IMR-90 (cell line): Measurements from ENCODE around the gene PVALEF. TPM values are rescaled to one million over a fixed set of nuclear protein-coding genes. Genes with fewer than 3 reads are reported as not detected.

ENCODE experiments used
- ATAC-seq: fragments of 200-7000 bp; cut with Tn5 transposase; 2 replicates; pipeline ENCODE4 v1.9.1; 2020; ENCODE audit warnings: low read depth, mild to moderate bottlenecking, moderate library complexity
- BruUV-seq: library from RNA; stranded (reverse); fragments of 400-500 nt; replicated peaks from 2 replicates; lab custom pipeline; 2021; lab: Mats Ljungman, UMichigan
- CTCF ChIA-PET: fragments of 300-600 bp; formaldehyde crosslinking; extraction: SDS; loops from one replicate; lab custom pipeline; 2021; ENCODE audit warnings: antibody characterized with exemption; lab: Yijun Ruan, JAX
- POLR2A ChIA-PET: fragments of 300-600 bp; sonication (Branson Sonifier 250); formaldehyde crosslinking; loops from one replicate; lab custom pipeline; 2022; ENCODE audit warnings: antibody characterized with exemption; ENCODE audit not compliant: unreplicated experiment; lab: Charles Lee
- DNase-seq: peaks from one replicate; pipeline ENCODE4 v3.0.0; 2013
- H2AFZ ChIP-seq: replicated peaks from 2 replicates; pipeline ENCODE3; 2013; ENCODE audit warnings: low read length, mild to moderate bottlenecking; ENCODE audit not compliant: poor library complexity
- H2AK5ac ChIP-seq: 2 replicates; pipeline ENCODE4 v1.6.1; 2013; ENCODE audit warnings: low read depth, low read length, inconsistent platforms
- H2AK9ac ChIP-seq: replicated peaks from 2 replicates; pipeline ENCODE3; 2013; ENCODE audit warnings: mild to moderate bottlenecking, low read depth, low read length, moderate library complexity; ENCODE audit not compliant: poor library complexity
- H2BK120ac ChIP-seq: 2 replicates; pipeline ENCODE4 v1.6.1; 2013; ENCODE audit warnings: low read depth, low read length, inconsistent platforms
- H2BK15ac ChIP-seq: 3 replicates; pipeline ENCODE4 v1.6.1; 2013; ENCODE audit warnings: low read depth, low read length, inconsistent platforms
- H2BK20ac ChIP-seq: 2 replicates; pipeline ENCODE4 v1.6.1; 2013; ENCODE audit warnings: low read depth, mild to moderate bottlenecking, inconsistent platforms, low read length, moderate library complexity
- H2BK5ac ChIP-seq: 2 replicates; pipeline ENCODE4 v1.6.1; 2013; ENCODE audit warnings: mild to moderate bottlenecking, low read depth, low read length, inconsistent platforms; ENCODE audit not compliant: poor library complexity, severe bottlenecking
- H3K14ac ChIP-seq: replicated peaks from 2 replicates; pipeline ENCODE4 v1.6.1; 2013; ENCODE audit warnings: low read depth, low read length, inconsistent platforms
- H3K18ac ChIP-seq: 2 replicates; pipeline ENCODE4 v1.6.1; 2013; ENCODE audit warnings: low read depth, low read length, control low read depth
- H3K23ac ChIP-seq: 2 replicates; pipeline ENCODE4 v1.6.1; 2013; ENCODE audit warnings: low read depth, low read length, inconsistent platforms
- H3K27ac ChIP-seq: 2 replicates; pipeline ENCODE4 v1.5.1; 2013; ENCODE audit warnings: mild to moderate bottlenecking, control low read depth, low read length; ENCODE audit not compliant: insufficient read depth
- H3K27me3 ChIP-seq: 2 replicates; pipeline ENCODE4 v1.6.1; 2013; ENCODE audit warnings: low read length; ENCODE audit not compliant: control insufficient read depth, insufficient read depth
- H3K36me3 ChIP-seq: 2 replicates; pipeline ENCODE4 v1.6.1; 2013; ENCODE audit warnings: low read length, mixed read lengths; ENCODE audit not compliant: control insufficient read depth, insufficient read depth
- H3K4ac ChIP-seq: 2 replicates; pipeline ENCODE4 v1.6.1; 2013; ENCODE audit warnings: low read depth, low read length, inconsistent platforms
- H3K4me1 ChIP-seq: 2 replicates; pipeline ENCODE4 v1.6.1; 2013; ENCODE audit warnings: low read length, mixed read lengths; ENCODE audit not compliant: control insufficient read depth, insufficient read depth
- H3K4me2 ChIP-seq: 2 replicates; pipeline ENCODE4 v1.6.1; 2013; ENCODE audit warnings: low read depth, mild to moderate bottlenecking, control low read depth, low read length, moderate library complexity
- H3K4me3 ChIP-seq: 2 replicates; pipeline ENCODE4 v1.5.1; 2013; ENCODE audit warnings: low read depth, mild to moderate bottlenecking, control low read depth, low read length, moderate library complexity; ENCODE audit not compliant: insufficient read depth
- H3K56ac ChIP-seq: 2 replicates; pipeline ENCODE4 v1.6.1; 2013; ENCODE audit warnings: low read length, inconsistent platforms; ENCODE audit not compliant: insufficient read depth; ENCODE audit errors: extremely low read depth
- H3K79me1 ChIP-seq, 2 experiments: 2 replicates each; pipeline ENCODE4 v1.6.1; 2013; ENCODE audit warnings: low read length in 2 of 2, inconsistent platforms in 1 of 2, low read depth in 1 of 2
- H3K9ac ChIP-seq: 2 replicates; pipeline ENCODE4 v1.6.1; 2013; ENCODE audit warnings: low read depth, low read length, control low read depth
- H3K9me1 ChIP-seq: 2 replicates; pipeline ENCODE4 v1.6.1; 2013; ENCODE audit warnings: low read length, inconsistent platforms; ENCODE audit not compliant: insufficient read depth
- H3K9me3 ChIP-seq: 2 replicates; pipeline ENCODE4 v1.6.1; 2013; ENCODE audit warnings: low read length; ENCODE audit not compliant: control insufficient read depth, insufficient read depth
- H4K20me1 ChIP-seq: 2 replicates; pipeline ENCODE4 v1.6.1; 2013; ENCODE audit warnings: low read length, inconsistent platforms; ENCODE audit not compliant: insufficient read depth
- H4K5ac ChIP-seq: 2 replicates; pipeline ENCODE4 v1.6.1; 2013; ENCODE audit warnings: mild to moderate bottlenecking, low read depth, low read length, control low read depth
- H4K8ac ChIP-seq, 2 experiments: 2 replicates each; pipeline ENCODE4 v1.6.1; 2013; ENCODE audit warnings: low read depth in 2 of 2, low read length in 2 of 2, control low read depth in 1 of 2, inconsistent platforms in 1 of 2
- H4K91ac ChIP-seq: 2 replicates; pipeline ENCODE4 v1.6.1; 2013; ENCODE audit warnings: low read depth, low read length, inconsistent platforms; ENCODE audit not compliant: insufficient read depth
- BHLHE40 ChIP-seq: fragments of 150-350 bp; IDR thresholded peaks from 2 replicates; pipeline ENCODE4 v1.6.1; 2016; ENCODE audit warnings: mild to moderate bottlenecking, low read depth, low read length
- CHD1 ChIP-seq: IDR thresholded peaks from 2 replicates; pipeline ENCODE4 v1.6.1; 2012; ENCODE audit warnings: low read depth, low read length, improper control_type of control experiment
- FOS ChIP-seq: fragments of 150-350 bp; IDR thresholded peaks from 2 replicates; pipeline ENCODE4 v1.6.1; 2016; ENCODE audit warnings: low read depth, low read length
- MAFK ChIP-seq: IDR thresholded peaks from 2 replicates; pipeline ENCODE4 v1.6.1; 2012; ENCODE audit warnings: low read depth, low read length, improper control_type of control experiment
- MAZ ChIP-seq: IDR thresholded peaks from 2 replicates; pipeline ENCODE4 v1.6.1; 2012; ENCODE audit warnings: low read depth, mild to moderate bottlenecking, low read length, improper control_type of control experiment, moderate library complexity, borderline replicate concordance
- NFE2L2 ChIP-seq: fragments of 150-350 bp; IDR thresholded peaks from 2 replicates; pipeline ENCODE4 v1.6.1; 2016; ENCODE audit warnings: low read depth, mild to moderate bottlenecking, low read length
- POLR2A ChIP-seq: IDR thresholded peaks from 2 replicates; pipeline ENCODE4 v1.6.1; 2012; ENCODE audit warnings: mild to moderate bottlenecking, low read depth, low read length
- RAD21 ChIP-seq: IDR thresholded peaks from 2 replicates; pipeline ENCODE4 v1.6.1; 2012; ENCODE audit warnings: low read length, improper control_type of control experiment
- RFX5 ChIP-seq: IDR thresholded peaks from 2 replicates; pipeline ENCODE4 v1.8.0; 2012; ENCODE audit warnings: low read depth, mild to moderate bottlenecking, low read length, moderate library complexity
- SMC3 ChIP-seq: fragments of 150-350 bp; IDR thresholded peaks from 2 replicates; pipeline ENCODE4 v1.6.1; 2016; ENCODE audit warnings: low read depth, mild to moderate bottlenecking, antibody characterized with exemption, low read length, moderate library complexity
- WGBS, 2 experiments: methylation state at CpG; one replicate each; pipeline versions ENCODE4 v1.1.5 to v1.1.7; 2013; ENCODE audit warnings: missing lambda C conversion rate in 2 of 2; ENCODE audit not compliant: insufficient read length in 1 of 2; ENCODE audit errors: extremely low coverage in 2 of 2; 5-methylcytosine and 5-hydroxymethylcytosine counted together
- dilution Hi-C: fragments of 300-500 bp; cut with HindIII; formaldehyde crosslinking; loops from one replicate; pipeline ENCODE4 v1.14.3; 2018; ENCODE audit warnings: low sequenced_read_pairs; ENCODE audit not compliant: unreplicated experiment
- in situ Hi-C: fragments of 300-500 bp; cut with MboI; formaldehyde crosslinking; loops from 3 replicates; pipeline ENCODE4 v1.14.3; 2019; ENCODE audit warnings: low sequenced_read_pairs, inconsistent platforms, mixed read lengths
- intact Hi-C: fragments of 100-400 bp; cut with micrococcal nuclease; formaldehyde crosslinking; loops from 2 replicates; pipeline ENCODE4 v1.10.0; 2022
- polyA plus RNA-seq, 3 experiments: library from polyadenylated mRNA; depleted of rRNA; stranded (reverse); fragments of >200 nt; gene quantifications; 2 replicates each; pipeline ENCODE4 v1.2.3, GENCODE V29; 2012; ENCODE audit warnings: low replicate concordance in 1 of 3
- total RNA-seq: library from RNA; depleted of rRNA; stranded (reverse); fragments of >200 nt; gene quantifications from 2 replicates; pipeline ENCODE4 v1.2.3, GENCODE V29; 2012
- TF ChIP-seq, protein P1 (sequence below): fragments of 150-350 bp; IDR thresholded peaks from 2 replicates; pipeline ENCODE4 v1.6.1; 2017; ENCODE audit warnings: mild to moderate bottlenecking, antibody characterized with exemption, low read length, low read depth

The PVALEF gene
- total and polyA plus RNA-seq, 2 of the 4 experiments (the other 2 are of a cell fraction), result not detected

DNA sequence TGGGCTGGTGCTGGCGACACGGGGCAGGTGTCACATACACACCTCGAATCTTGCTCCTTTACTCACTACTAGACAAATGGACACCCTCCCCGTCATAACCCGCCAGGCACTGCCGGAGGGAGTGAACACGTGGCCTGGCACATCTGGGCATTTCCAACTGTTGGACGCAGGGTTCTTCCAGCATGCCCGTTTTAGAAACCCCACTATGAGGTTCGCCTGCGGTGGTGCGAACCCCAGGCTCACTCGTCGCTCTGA is 64.3 kb downstream of the PVALEF start:
- WGBS, 2 experiments, result 89% methylated on average over 13 of the region's 14 CpGs; no CpG with 5 or more reads in 1 of the 2 experiments
- dilution Hi-C loops, result no loop called here
- peaks cover 1 to 14% of the 10 kb centered on the region in 2 experiments; a peak in 3 of 4 replicates for H3K79me1 ChIP-seq
- BruUV-seq, result no TSS peak
- peak overlapping the region; percentile 24 for H2AK9ac ChIP-seq
- H4K20me1 ChIP-seq, result peaks cover 13% of the 10 kb centered on the region
- H3K4me3 ChIP-seq, result no peak overlapping the region
- intact Hi-C loops, result no loop called here
- no peak overlapping the region for H2BK5ac ChIP-seq
- no peak overlapping the region for H3K23ac ChIP-seq
- no peak overlapping the region for H3K9ac ChIP-seq
- no peak overlapping the region for H3K27ac ChIP-seq
- peaks cover 39% of the 10 kb centered on the region for H3K36me3 ChIP-seq
- ChIA-PET POLR2A (no interaction called here), CTCF (no interaction called here)
- no peak overlapping the region for H3K18ac ChIP-seq
- no peaks in the 10 kb centered on the region for H3K4me1 ChIP-seq
- no peak for TF ChIP-seq MAFK
- TF ChIP-seq, protein P1, sequence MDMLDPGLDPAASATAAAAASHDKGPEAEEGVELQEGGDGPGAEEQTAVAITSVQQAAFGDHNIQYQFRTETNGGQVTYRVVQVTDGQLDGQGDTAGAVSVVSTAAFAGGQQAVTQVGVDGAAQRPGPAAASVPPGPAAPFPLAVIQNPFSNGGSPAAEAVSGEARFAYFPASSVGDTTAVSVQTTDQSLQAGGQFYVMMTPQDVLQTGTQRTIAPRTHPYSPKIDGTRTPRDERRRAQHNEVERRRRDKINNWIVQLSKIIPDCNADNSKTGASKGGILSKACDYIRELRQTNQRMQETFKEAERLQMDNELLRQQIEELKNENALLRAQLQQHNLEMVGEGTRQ, result no peak
- TF ChIP-seq RAD21, result no peak
- TF ChIP-seq MAZ, result no peak
- TF ChIP-seq BHLHE40, result no peak
- no peak for TF ChIP-seq FOS
- TF ChIP-seq POLR2A, result no peak
- TF ChIP-seq NFE2L2, result no peak
- no peak for TF ChIP-seq RFX5
- no peak for TF ChIP-seq CHD1
- TF ChIP-seq SMC3, result no peak
- no peaks in the 10 kb centered on the region for H3K27me3 ChIP-seq
- no peaks in the 10 kb centered on the region for H3K9me1 ChIP-seq
- H4K5ac ChIP-seq, result no peak overlapping the region
- no peak overlapping the region for H4K91ac ChIP-seq
- peaks cover 3% of the 10 kb centered on the region; the same call in 1 of the 2 replicates for H3K9me3 ChIP-seq
- DNase-seq (no peak), ATAC-seq (no peak)
- H3K4ac ChIP-seq, result no peak overlapping the region
- no peak overlapping the region for H2BK120ac ChIP-seq
- H2BK15ac ChIP-seq, result no peak overlapping the region
- H3K14ac ChIP-seq, result no peak overlapping the region
- no peak overlapping the region for H3K56ac ChIP-seq
- in situ Hi-C loops, result no loop called here
- H2AFZ ChIP-seq, result no peak overlapping the region
- H4K8ac ChIP-seq, result no peak overlapping the region
- no peak overlapping the region for H2AK5ac ChIP-seq
- no peak overlapping the region for H2BK20ac ChIP-seq
- H3K4me2 ChIP-seq, result no peak overlapping the region
